Urinary bladder (tissue), 4 donors: ENCODE measurements around the gene PNLIP. TPM values are rescaled to one million over a fixed set of nuclear protein-coding genes. Genes with fewer than 3 reads are reported as not detected.

Source experiments
- DNase-seq: peaks from one replicate; pipeline ENCODE4 v3.0.0-alpha.2; 2015; ENCODE audit errors: extremely low spot score
- H3K27ac ChIP-seq: one replicate; pipeline ENCODE4 v1.5.1; 2013; ENCODE audit warnings: low read depth, mild to moderate bottlenecking, moderate library complexity
- H3K36me3 ChIP-seq: one replicate; pipeline ENCODE4 v1.6.1; 2013; ENCODE audit warnings: mild to moderate bottlenecking, moderate library complexity; ENCODE audit not compliant: insufficient read depth
- H3K4me1 ChIP-seq: one replicate; pipeline ENCODE4 v1.6.1; 2013; ENCODE audit warnings: mild to moderate bottlenecking, moderate library complexity; ENCODE audit not compliant: insufficient read depth
- H3K4me3 ChIP-seq: one replicate; pipeline ENCODE4 v1.5.1; 2013; ENCODE audit warnings: low read depth, low read length
- WGBS: extraction: QIAGEN DNeasy Blood & Tissue Kit; methylation state at CpG from one replicate; pipeline ENCODE4 v1.1.7; 2013; 5-methylcytosine and 5-hydroxymethylcytosine counted together
- polyA plus RNA-seq: library from polyadenylated mRNA; stranded (reverse); fragments of 200-250 nt; gene quantifications from one replicate; pipeline ENCODE4 v1.2.3, GENCODE V29; 2013
- total RNA-seq: library from RNA; depleted of rRNA; stranded (reverse); fragments of >200 nt; gene quantifications from one replicate; pipeline ENCODE4 v1.2.3, GENCODE V29; 2014
- donor health status: healthy with polysubstance abuse.
- donor health status: healthy.

PNLIP gene
- total and polyA plus RNA-seq, 2 donors: 0.11 TPM; not detected in 1

DNA sequence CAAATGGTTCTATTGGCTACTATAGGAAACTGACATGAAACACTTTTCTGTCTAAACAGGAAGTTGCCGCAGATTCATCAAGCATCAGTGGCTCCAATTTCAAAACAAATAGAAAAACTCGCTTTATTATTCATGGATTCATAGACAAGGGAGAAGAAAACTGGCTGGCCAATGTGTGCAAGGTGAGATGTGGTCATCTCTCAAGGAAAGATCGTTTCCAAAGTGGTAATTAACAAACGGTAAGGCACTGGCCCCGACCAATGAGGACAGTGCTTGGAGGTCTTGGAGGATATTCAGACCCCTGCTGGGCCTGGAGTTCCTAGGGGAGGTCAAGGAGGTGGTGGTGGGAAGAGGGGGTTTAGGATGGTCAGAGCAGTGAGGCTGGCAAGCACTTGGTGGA, 2.6 kb downstream of the PNLIP start:
- DNase-seq: no peak
- Histone ChIP-seq H3K36me3 (no peaks in the 10 kb centered on the region), H3K4me1 (no peaks in the 10 kb centered on the region), H3K27ac (no peak overlapping the region), H3K4me3 (no peak overlapping the region)
- WGBS: 85% methylated on average over 5 of the region's 5 CpGs

DNA sequence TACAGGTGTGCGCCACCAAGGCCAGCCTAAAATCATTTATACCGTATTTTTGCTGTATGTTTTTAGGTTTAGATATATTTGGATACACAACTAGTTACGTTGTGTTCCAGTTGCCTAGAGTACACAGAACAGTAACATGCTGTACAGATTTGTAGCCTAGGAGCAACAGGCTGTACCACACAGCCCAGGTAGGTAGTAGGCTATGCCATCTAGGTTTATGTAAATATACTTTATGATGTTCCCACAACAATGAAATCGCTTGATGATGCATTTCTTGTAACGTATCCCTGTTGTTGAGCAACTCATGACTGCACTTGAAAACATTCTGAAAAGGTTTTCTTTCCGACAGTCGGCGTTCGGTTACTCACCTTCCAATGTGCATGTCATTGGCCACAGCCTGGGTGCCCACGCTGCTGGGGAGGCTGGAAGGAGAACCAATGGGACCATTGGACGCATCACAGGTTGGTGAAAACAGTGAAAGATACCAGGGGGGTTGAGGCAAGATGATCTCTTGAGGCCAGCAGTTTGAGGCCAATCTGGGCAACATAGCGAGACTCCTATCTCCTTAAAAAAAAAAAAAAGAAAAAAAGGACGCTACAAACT, 7.7 kb downstream of the PNLIP start:
- Histone ChIP-seq H3K27ac (no peak overlapping the region), H3K4me3 (no peak overlapping the region), H3K4me1 (no peaks in the 10 kb centered on the region), H3K36me3 (no peaks in the 10 kb centered on the region)
- DNase-seq: no peak
- WGBS: 88% methylated on average over 13 of the region's 13 CpGs

DNA sequence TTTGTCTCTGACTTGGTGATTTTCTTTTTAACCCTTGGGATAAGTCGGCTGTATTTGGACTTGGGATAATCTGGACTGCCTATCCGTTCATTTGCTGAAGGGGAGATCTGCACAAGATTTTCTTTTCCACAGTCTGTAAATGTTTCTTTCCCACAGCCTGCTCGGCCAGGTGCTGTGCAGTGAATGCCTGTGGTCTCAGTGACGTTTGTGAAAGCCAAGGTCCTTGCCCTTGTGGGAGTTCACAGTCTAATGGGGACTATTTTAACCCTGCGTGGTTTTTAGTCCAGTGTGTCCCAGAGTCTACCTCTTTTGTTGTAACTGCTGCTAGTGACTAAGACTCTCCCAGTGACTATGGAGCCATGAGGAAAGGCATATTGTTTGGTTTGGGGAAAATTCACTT, 8.9 kb downstream of the PNLIP start:
- 56% methylated on average over 5 of the region's 5 CpGs for WGBS
- no peak overlapping the region for H3K4me3 ChIP-seq
- H3K27ac ChIP-seq: no peak overlapping the region
- no peaks in the 10 kb centered on the region for H3K36me3 ChIP-seq
- no peak for DNase-seq
- H3K4me1 ChIP-seq: no peaks in the 10 kb centered on the region

DNA sequence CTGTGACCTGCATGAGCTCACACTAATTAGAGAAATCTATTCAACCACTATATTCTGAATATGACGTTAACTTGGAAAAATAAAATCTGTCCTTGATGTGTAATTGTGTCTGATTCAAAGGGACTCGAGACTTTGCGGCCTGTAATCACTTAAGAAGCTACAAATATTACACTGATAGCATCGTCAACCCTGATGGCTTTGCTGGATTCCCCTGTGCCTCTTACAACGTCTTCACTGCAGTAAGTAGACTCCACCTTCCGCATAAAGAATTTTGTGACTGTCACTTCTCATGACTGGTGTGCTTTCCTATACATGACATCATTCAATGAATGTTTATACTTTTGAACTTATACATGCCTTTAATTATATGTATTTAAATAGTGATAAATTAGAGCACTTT, 10.1 kb downstream of the PNLIP start:
- Histone ChIP-seq H3K27ac (no peak overlapping the region), H3K4me3 (no peak overlapping the region), H3K4me1 (no peaks in the 10 kb centered on the region), H3K36me3 (no peaks in the 10 kb centered on the region)
- no peak for DNase-seq
- WGBS: 67% methylated on average over 6 of the region's 6 CpGs

DNA sequence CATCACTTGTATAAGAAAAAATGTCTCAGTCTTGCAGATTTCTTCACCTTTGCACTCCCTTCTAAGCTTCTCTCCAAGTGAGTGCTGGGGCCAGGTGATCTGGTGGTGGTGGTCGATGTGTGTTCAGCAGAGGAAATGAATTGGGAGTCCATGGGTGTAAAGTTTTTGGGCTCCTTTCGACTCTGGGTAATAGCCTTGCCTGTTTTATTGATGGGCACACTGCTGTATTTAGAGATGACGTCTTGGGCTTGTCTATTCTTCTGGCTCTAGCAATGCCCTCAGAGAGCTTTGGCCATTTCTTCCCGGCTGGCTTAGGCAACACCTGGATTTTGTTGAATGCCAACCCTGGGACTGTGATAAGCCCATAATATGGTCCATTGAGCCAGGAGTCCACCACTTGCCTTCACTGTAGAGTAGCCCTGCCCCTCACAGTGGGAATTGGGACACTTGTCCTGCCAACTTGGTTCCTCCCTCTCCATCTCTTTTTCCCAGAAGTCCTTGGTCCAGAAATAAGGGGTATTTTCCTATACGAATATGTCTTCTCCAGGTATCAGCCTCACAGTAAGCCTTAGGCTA, 11.7 kb downstream of the PNLIP start:
- WGBS: 84% methylated on average over 5 of the region's 5 CpGs
- Histone ChIP-seq H3K4me1 (no peaks in the 10 kb centered on the region), H3K36me3 (no peaks in the 10 kb centered on the region), H3K4me3 (no peak overlapping the region), H3K27ac (no peak overlapping the region)
- DNase-seq: no peak

DNA sequence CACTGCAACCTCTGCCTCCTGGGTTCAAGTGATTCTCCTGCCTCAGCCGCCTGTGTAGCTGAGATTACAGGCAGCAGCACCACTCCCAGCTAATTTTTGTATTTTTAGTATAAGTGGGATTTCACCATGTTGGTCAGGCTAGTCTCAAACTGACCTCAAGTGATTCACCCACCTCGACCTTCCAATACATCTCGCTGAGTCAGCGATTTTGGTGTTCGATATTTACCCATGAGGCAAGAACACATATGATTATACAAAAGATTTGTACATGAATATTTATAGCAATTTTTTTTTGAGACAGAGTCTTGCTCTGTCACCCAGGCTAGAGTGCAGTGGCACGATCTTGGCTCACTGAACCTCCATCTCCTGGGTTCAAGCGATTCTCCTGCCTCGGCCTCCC, 19.8 kb downstream of the PNLIP start:
- no peak for DNase-seq
- H3K36me3 ChIP-seq: no peaks in the 10 kb centered on the region
- WGBS: 88% methylated on average over 8 of the region's 8 CpGs
- H3K4me3 ChIP-seq: no peak overlapping the region
- H3K27ac ChIP-seq: no peak overlapping the region
- no peaks in the 10 kb centered on the region for H3K4me1 ChIP-seq

DNA sequence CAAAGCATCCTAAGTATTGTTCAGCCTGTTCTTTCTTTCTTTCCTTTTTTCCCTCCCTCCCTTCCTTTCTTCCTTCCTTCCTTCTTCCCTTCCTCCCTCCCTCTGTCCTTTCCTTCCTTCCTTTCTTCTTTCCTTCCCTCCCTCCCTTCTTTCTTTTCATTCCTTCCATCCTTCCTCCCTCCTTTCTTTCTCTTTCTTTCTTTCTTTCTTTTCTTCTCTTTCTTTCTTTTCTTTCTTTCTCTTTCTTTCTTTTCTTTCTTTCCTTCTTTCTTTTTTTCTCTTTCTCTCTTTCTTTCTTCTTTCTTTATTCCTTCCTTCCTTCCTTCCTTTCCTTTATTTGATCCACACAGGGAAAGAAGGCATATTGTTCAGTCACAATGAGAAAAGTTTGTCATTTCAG, 21.2 kb downstream of the PNLIP start:
- no peaks in the 10 kb centered on the region for H3K36me3 ChIP-seq
- H3K4me3 ChIP-seq: no peak overlapping the region
- no peaks in the 10 kb centered on the region for H3K4me1 ChIP-seq
- H3K27ac ChIP-seq: no peak overlapping the region
- DNase-seq: no peak

DNA sequence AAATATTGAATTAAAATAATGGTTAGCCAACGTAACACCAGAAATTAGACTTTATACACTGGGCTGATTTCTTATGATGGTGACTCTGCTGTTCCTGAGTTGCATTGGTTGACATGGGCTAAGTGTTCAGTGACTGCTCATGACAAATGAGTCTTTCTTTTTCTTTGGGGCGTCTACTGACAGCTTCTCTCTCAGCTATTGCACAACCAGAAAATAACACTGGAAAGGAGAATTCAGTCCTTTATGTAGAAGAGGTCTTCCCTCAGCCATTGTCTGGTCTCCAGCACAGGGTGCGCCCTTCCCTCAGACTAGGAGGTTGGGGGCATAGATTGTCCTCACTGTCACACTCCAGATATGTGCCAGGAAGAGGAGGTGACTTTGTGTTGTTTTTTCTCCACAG, 21.6 kb downstream of the PNLIP start:
- 66% methylated on average over 3 of the region's 3 CpGs for WGBS
- DNase-seq: no peak
- H3K27ac ChIP-seq: no peak overlapping the region

DNA sequence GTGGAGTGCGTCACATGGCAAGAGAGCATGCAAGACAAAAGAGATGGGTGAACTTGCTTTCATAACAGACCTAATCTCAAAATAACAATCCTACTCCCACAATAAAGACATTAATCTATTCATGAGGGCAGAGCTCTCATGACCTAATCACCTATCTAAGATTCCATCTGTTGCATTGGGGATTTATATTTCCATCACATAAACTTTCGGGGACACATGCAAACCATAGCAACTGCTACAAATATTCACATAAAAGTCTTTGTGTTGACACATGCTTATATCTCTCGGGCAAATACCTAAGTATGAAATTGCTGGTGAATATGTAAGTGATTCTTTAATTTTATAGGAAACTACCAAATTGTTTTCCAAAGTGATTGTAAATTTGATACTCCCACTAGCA, 29.1 kb downstream of the PNLIP start:
- Histone ChIP-seq H3K27ac (no peak overlapping the region), H3K36me3 (no peaks in the 10 kb centered on the region), H3K4me1 (no peaks in the 10 kb centered on the region), H3K4me3 (no peak overlapping the region)
- 51% methylated on average over 3 of the region's 3 CpGs for WGBS
- DNase-seq: no peak

More for the DNA sequence above, 21.6 kb downstream of the PNLIP start:
- no peak overlapping the region for H3K4me3 ChIP-seq
- H3K36me3 ChIP-seq: no peaks in the 10 kb centered on the region
- H3K4me1 ChIP-seq: no peaks in the 10 kb centered on the region

DNA sequence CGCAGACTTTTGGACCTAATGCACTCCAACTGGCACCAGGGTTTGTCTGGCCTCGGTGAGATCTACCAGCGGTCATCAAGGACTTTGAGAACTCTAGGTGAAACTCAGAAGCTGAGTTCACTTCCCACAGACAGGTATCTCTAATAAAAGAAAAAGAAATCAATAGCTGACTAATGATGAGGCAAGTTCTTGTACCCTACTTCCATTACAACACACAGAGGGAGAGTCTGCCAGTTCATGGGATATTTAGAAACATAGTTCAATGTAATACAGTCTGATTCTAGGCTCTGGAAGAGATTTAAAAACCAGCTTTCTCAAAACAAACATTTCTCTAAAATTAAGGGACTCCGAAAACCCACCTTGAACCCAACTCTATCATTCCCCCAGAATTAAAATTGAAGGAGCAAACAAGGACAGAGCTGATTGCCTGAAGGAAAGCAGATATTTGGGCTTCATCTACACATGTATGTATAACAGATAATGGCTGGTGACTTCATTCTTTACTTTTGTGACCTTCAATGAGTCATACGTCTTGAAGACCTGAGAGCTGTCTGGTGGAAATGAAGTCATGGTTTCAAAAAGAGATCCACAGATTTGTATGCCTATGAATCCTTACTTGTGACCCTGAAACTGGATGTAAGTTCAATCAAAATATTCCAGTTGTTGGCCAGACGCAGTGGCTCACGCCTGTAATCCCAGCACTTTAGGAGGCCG, 42.3 kb downstream of the PNLIP start:
- H3K4me1 ChIP-seq: no peaks in the 10 kb centered on the region
- DNase-seq: no peak
- WGBS: 91% methylated on average over 8 of the region's 8 CpGs

DNA sequence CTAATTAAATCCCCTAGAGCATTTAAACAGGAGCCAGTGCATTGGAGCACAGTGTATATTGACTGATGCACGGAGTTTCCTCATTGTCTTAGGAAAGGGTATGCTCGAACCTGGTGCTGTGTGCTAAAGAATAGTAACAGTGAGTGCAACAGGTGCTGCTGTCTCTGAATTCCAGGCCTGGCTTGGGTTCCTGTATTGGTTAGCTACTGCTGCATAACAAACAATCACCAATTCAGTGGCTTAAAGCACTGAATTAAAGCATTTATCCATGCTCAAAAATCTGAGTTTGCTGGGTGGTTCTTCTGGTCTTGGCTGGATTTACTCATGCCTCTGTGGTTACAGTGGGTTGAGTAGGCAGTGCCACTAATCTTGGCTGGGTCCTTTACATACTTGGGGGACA, 43.3 kb downstream of the PNLIP start:
- Histone ChIP-seq H3K4me1 (no peaks in the 10 kb centered on the region), H3K36me3 (no peaks in the 10 kb centered on the region), H3K4me3 (no peak overlapping the region), H3K27ac (no peak overlapping the region)
- 87% methylated on average over 2 of the region's 2 CpGs for WGBS
- DNase-seq: no peak

More for the DNA sequence above, 42.3 kb downstream of the PNLIP start:
- Histone ChIP-seq H3K4me3 (no peak overlapping the region), H3K27ac (no peak overlapping the region), H3K36me3 (no peaks in the 10 kb centered on the region)

DNA sequence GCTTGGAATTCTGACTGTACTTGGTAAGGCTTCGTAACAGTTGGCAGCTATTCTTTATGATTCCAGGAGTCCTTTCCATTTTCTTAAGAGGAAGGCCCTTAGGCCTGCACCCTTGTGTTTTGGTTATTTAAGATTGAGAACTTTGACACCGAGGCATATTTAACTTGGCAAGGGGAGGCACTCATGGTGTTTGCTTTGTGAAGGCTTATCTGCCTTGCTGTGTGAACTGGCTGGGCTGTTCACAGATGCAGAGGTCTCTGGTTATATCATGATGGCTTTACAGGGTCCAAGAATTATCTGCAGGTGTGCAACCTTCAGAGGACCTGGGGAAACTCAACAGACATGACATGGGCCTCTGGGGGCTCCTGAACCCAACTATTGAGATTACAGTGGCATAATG, 44.2 kb downstream of the PNLIP start:
- no peak for DNase-seq
- WGBS: 81% methylated on average over 2 of the region's 2 CpGs
- Histone ChIP-seq H3K4me1 (no peaks in the 10 kb centered on the region), H3K27ac (no peak overlapping the region), H3K4me3 (no peak overlapping the region), H3K36me3 (no peaks in the 10 kb centered on the region)

DNA sequence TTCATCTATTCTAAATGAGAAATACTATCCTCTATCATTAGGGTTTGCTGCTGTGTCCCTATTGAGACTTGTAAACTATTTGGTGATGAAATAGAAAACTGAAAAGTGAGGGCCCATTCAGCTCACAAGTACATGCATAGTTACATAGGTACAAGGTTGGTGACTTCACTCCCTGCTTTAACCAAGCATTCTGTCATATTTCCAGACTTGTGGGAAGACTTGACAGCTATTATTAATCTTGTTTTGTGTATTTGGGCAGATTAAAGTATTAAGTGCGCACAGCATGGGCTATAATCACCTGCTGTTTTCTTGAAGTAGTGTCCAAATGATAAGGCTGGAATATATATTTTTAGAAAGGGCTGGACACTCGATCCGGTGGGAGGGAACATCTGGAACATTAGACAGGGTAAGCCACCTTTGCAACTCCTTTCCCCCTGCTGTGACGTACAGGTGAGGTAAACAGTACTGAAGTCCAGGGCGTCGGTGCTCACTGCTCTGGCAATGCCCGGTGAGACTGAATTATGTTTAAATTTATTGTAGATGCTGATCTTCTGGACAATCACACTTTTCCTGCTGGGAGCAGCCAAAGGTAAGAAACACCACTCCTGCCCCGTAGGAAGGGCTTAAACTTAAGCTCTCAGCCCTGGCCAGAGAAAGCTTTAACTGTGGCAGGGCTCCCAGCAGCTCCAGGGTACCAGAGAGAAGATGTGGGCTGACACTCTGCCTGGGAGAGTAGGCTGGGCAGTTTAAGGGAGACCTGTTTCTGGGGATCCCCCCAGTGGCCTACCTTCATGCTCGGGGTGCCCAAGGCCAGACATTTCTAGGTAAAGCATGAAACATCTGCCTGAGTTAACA, 45.1 kb downstream of the PNLIP start, which contains the start of gene PNLIPRP1:
Gene PNLIPRP1, plus strand, starts transcription at position 370 of the 855 bp plus-strand sequence. Its CDS starts 171 bp downstream, at position 541.
- Histone ChIP-seq H3K36me3 (no peaks in the 10 kb centered on the region), H3K27ac (no peak within 1 kb of the TSS), H3K4me1 (no peaks in the 10 kb centered on the region), H3K4me3 (no peak within 1 kb of the TSS)
- WGBS: 68% methylated on average over 9 of the region's 9 CpGs
- DNase-seq: no peak
